HG02763 (cell line): ENCODE measurements around the gene MEGF6.

Experiments
- ATAC-seq: cut with Tn5 transposase; IDR thresholded peaks from one replicate; pipeline ENCODE4 v1.9.1; 2021; ENCODE audit warnings: mild to moderate bottlenecking, moderate library complexity; ENCODE audit not compliant: unreplicated experiment

The MEGF6 gene

DNA sequence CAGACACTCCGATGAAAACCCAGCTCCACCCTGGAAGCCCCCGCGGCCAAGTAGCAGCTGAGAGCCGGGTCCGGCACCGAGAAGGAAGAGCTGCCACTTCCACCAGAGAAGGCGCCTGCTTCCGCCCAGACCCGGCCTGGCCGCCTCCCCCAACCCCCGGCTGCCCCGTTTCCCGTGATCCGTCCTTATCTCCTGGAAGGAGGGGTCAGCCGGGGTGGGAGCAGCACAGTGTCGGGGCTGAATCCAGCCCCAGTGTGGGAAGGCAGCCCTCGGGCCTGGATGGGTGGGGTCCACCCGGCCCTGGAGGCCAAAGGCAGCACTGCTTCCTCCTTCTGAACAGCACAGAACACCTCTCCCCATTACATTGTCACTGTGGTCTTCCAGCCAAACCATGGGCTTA, 69.4 kb downstream of the MEGF6 start:
- no peak for ATAC-seq

DNA sequence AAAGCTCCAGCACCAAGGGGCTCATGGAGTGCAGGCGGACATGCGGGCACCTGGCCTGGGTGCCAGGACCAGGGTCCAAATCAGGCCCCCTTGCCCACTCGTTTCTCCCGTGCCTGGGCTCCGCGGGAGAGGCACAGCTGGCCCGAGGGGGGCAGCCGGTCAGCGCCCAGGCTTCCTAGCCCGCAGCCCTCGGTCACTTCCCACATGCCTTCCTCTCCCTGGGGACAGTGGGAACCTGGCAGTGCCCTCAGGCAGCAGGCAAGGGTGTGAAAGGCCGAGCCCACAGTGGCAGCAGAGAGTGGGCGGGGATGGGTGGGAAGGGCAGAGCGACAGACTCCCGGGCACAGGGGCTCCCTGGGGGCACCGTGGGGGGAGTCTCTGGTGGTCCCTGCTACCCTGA, 69.8 kb downstream of the MEGF6 start:
- no peak for ATAC-seq

DNA sequence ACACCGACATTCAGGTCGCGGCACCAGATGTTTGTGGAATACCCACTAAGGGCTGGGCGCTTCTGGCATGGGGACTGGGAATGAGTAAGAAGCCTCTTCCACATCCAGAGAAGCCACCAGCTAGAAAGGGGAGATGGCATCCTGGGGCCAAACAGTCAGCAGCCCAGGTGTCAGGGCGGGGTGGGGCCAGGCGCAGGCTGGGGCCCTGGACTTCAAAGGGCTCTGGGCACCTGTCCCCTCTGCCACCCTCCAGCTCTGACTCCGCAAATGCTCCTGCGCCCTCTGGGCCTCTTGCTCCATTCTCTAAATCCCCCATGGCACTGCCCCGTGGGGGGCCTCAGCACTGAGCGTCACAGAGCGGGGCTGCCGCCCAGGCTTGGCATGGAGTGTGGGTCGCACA, 70.4 kb downstream of the MEGF6 start:
- no peak for ATAC-seq

DNA sequence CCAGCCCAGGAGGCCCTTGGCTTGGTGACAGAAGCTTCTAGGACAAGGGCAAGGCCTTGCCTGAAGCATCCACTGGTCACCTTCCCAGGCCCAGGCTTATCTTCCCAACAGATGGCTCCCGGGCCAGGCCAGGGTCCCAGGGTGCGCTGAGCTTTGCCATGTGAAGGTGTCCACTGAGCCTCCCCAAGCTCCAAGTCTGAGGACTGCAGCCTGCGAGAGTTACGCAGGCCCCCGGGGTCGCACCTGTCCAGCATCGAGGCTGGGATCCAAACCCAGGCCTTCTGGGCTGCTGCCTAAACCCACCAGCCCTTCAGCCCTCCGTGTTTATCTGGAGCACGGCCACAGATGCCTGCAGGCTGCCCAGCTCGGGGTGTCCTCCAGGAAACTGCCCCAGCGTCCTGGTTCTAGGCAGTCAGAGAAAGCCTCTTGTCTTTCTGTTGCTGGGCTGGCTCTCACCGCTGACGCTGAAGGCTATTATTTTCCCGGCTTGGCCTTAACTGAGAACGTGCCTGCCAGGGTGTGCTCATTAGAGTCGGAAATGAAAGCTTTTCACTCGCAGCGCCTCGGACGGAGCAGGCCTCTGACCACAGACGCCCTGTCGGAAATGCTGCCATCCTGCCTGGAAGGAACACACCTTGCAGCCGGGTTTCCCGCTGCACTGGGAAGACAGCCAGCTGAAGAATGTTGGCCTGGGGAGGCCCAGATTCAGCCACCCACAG, 71.4 kb downstream of the MEGF6 start:
- ATAC-seq: no peak

DNA sequence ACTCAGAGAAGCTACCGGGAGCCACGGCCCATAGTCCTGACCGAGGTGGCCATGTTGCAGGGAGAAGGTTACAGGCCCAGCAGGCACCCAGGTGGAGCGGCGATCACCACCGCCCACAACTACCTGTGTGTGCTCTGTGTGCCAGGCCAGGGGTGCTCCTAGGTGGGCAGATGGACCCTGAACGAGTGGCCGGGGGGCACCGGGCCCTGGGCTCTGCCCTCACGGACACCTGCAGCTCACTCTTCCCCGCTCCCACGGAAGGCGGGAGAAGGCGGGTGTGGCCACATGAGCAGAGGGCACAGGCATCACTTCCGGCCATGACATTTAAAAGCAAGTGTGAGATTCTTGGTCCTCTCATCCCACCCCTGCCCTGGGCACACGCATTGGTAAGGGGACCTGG, 73.9 kb downstream of the MEGF6 start:
- no peak for ATAC-seq

DNA sequence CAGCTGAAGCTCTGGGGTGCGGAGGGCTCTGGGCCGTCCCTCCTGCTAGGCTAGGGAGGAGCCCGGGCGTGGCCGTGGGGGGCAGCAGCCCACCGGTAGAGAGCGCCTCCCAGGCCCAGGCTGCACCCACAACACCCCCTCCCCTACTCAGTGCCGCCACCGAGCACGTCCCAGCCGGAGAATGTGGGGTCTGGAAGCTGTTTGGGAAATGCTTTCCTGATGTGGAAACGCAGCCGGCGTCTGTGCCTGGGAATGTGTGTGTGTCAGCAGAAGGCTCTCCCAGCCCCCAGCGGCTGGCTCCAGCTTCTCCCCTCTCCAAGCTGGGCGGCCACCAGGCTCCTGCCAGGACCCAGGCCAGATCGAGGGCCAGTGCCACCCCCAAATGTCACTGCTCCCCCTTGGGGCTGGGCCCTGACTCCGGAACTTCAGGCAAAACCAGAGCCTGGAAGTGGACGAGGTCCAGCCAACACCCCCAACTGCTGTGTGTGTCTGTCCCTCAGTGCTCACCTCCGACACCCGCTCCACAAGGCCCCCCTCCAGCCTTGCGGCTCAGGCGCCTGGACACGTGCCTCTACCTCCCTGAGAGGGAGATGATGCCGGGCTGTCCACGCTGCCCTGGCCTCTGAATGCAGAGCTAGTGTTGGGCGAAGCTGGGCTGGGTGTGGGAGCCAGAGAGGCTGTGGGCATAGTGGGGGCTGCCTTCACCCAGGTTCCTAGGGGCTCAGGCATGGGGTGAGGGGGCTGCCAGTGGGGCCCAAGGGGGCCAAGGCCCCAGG, 74.7 kb downstream of the MEGF6 start:
- no peak for ATAC-seq

DNA sequence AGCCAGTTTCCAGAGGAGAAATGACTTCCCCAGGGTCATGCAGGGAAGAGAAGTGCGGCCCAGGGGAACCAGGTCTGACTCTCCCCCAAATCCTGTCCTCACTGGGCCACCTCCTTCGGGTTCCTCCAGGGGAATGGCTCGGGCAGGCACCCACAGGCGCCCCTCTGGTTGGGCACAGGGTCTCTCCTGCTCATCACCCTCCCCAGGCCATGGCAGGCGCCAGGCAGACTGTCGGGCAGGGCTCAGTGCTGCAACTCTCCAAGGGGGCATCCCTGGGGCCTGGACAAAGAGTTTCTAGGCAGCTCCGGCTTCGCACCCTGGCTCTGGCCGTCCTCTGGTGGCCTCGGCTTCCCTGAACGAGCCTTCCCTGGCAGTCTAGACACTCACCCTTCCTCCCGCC, 75.6 kb downstream of the MEGF6 start:
- ATAC-seq: no peak

DNA sequence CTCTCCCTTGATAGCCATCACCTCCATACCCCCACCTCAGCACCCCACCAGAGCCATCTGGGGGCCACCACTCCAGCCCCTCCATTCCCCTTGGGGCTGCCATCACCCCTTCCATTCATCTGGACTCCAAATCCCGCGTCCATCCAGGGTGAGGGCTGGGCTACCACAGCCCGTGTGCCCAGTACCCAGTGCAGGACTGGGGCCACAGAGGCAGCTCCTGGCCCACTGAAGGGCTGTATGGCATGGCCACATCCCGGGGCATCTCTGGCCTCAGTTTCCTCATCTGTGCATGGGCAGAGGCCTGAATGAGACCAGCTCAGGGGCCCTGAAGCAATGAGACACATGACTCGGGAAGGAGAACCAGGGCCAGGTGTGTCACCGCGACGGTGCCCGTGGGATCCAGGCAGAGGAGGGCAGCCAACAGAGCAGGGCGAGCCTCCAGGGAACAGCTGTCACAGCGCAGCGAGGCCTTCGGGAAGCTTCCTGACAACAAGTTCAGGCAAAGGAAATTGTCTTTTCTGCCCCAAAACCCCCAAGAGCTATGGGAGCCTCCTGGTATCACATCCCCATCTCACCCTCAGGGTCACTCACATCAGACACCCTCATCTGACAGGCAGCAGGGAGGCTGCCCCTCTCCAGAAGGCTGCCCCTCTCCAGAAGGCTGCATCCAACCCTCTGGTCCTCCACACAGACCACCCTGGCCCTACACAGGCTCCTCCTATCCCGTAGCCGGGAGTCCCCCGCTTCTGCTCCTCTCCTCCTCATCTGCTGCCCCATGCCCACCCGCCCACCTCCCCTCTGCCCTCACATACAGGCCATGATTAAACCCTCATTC, 76.3 kb downstream of the MEGF6 start:
- ATAC-seq: no peak

DNA sequence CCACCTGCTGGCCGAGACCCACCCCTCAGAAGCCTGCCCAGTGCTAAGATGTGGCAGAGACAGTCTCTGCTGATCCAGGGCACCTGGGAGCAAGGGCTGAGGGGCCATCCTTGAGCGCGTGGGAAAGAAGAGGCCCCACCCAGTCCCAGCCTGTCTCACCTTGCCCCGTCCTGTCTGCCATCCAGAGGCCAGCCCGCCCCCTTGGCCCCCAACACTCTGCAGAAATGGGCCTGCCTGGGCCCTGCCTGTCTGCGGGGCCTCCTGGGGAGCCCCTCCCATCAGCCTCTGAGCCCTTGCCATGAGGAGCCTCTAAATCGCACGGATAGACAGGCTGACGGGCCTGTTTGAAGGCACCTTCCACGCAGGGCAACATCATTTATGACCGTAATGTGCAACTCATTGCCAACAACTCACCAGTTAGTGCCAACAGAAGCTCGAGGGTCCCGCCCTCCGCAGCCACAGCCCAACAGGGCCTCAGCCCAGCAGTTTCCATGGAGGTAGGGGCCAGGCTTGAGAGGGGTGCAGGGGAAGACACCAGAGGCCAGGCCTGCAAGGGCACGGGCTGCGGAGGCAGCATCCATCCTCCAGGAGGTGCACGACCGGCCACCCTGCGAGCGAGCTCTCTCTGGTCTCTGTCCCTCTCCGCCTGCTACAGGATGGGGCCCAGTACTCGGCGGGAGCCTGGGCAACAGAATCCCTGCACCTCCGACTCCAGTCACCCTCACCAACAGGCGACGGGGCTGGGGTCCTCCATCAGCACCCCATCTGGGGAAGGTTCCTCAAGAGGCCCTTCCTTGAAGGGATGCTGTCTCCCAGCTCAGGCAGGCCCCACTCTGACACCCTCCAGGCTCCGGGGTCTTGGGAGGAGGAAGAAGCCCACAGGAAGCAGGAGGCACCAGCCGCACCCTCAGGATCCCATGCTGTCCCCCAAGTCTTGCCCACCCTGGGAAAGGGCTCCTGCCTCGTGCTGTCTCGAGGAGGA, 78.0 kb downstream of the MEGF6 start:
- ATAC-seq: no peak

DNA sequence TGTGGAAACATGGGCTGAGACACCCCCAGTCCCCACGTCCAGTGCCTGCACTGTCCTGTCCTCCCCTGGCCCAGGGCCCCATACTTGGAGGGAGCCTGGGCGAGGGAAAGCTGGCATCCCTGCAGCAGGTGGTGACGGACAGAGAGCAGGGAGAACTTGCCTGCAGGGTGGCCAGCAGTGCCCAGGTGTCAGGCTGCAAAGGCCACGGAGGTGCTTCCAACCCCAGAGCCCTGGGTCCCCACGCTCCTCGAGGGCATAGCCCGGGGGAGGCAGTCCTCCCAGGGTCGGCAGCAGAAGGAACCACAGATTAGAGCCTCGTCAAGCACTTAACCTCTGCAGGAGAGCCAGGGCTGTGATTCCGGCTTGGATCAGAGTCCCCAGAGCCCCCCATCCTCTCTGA, 79.4 kb downstream of the MEGF6 start:
- no peak for ATAC-seq

DNA sequence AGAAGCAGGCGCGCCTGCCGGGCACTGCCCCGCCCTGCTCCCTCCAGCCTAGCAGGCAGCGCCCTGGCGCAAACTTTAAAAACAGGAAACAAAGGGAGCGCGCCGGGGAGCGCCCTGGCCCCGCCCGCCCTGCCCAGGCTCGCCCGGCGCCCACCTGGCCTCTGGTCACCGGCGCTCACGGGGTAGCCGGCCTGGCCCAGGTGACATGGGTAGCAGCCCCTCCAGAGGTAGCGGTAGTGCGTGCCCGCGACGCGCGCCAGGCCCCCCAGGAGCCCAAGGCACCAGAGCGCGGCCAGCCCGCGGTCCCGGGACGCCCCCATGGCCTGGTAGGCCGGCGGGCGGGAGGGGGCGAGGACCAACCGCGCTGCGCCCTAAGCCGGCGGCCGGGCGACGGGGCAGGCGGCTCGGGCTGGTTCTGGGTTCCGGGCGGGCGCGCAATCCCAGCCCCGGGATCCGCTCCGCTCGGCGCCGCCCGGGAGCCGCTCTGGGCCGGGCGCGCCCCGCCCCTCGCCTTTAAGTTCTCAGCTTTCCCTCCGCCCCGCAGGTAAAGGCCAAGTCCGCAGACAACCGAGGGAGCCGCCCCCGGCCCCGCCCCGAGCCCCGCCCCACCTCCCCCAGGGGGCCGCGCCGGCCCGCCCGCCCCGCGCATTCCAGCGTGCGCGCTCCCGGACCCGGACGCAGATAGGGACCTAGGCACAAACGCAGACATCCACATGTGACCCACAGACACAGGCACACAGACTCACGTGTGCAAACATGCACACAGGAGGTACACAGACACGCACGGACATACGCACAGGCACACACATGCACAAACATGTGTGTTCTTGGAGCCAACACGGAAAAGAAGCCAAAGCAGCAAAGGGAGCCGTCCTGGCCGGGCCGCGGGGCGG, 80.1 kb downstream of the MEGF6 start:
- no peak for ATAC-seq

DNA sequence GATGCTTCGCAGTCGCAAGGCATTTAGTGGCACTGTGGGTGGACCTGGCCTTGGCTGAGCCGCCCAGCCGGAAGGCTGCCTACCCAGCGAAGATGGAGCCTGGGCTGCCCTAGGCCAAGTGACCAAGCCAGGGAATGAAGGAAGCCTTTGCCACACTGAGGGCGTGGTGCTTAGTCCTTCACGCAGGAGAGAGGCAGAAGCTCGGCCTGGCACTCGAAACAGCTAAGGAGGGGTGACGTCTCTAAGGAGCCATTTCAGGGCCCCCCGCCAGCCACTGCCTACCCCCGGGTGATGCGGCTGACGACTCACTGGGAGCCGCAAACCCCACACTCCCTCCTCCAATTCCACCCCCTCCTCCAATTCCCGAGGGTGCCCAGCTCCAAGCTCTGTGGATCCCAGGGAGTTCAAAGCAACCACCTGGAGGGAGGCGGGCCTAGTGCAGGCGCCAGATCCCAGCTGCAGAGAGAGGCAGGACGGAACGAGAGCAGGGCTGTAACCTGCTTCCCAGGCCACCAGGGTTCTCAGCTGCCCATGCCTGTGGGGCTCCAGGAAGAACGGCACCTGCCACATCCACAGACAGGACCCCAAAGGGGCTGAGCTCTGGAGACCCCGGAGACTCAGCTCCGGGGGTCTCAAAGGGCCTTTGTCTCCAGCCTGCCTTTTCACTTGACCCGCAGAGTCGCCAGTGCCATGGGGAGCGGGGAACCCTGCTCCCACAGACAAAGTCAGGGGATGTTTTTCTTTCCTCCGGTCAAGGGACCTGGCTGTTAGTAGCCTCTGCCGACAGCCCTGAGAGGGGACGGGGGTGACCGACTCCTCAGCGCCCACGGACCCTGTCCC, 81.0 kb downstream of the MEGF6 start:
- no peak for ATAC-seq

DNA sequence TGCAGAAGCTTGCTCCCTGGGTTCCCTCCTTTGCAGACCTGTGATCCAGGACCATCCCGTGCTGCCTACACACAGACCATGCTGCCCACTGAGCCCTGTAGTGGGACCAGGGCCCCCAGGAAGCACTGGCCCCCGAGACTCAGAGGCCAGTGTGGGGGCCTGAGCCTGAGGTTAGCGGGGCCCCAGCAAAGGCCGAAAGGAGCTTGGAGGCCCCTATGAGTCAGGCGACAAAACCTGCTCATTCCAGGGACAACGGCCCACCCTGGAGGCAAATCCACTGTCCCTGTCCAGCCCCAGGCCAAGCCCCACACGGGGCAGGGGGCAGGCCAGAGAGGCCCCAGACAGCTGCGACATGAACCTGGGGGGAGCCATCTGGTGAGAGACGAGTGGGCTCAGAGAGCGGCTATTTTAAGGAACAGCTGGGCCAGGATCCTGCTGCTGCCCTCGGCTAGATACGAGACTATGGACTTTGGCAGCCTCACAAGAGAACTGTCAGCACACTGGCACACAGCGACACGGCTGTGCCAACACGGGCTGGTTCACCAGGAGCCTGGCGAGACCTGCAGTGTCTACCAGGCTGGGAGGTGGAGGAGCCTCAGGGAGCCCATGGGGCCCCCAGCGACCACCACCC, 82.1 kb downstream of the MEGF6 start:
- ATAC-seq: no peak

DNA sequence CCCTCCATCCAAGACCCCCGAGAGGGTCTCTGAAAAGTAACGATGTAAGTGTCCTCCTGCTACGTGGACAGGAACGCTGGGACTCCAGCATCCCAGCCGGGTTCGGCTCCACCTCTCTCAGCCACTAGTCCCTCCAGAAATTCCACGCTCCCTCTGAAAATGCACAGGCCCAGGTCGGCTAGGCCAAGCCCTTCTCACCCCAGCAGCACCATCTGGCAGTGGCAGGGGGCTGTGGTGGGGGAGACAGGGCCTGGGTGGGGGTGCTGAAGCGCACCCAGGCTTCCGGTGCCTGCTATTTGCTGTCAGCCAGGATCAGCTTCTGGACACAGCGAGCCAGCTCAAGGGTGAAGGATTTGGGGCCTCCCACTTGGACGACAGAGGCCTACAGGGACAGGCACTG, 83.5 kb downstream of the MEGF6 start:
- ATAC-seq: no peak

DNA sequence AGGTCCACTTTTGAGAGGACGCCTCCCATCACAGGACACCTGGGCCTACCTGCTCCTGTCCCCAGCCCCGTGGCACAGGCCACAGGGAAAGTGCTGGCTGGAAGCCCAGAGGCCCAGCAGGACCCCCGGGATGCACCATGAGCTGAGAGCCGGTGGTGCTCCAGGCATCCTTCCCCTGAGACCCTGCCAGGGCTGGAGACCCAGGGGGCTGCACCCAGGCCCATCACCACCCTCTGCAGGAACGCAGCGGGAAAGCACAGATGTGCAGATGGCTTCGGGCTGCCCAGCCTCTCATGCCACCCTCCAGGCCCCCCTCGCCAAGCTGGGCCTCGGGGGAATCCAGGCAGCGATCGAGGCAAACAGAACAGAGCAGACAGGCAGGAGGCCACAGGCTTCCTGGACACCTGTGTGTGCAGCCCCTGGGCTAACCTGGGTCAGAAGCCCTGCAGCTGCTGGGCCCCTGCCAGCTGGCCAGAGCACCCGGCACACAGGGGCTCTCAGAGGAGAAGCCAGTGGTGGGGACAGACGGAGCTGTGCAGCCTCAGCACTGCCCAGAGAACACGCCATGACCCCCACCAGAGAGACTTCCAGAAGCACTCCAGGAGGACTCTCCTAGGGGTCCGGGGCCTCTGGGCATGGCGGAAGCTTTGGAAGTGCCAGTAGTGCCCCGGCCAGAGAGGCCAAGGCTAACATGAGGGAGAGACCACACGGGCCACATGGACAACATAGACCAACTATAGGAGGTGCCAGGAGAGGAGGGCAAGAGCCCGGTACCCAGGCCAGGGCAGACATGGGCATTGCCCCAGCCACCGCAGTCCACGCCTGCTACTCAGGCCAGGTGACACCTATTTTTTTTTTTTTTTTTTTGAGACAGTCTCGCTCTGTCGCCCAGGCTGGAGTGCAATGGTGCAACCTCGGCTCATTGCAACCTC, 85.5 kb downstream of the MEGF6 start:
- ATAC-seq: no peak

DNA sequence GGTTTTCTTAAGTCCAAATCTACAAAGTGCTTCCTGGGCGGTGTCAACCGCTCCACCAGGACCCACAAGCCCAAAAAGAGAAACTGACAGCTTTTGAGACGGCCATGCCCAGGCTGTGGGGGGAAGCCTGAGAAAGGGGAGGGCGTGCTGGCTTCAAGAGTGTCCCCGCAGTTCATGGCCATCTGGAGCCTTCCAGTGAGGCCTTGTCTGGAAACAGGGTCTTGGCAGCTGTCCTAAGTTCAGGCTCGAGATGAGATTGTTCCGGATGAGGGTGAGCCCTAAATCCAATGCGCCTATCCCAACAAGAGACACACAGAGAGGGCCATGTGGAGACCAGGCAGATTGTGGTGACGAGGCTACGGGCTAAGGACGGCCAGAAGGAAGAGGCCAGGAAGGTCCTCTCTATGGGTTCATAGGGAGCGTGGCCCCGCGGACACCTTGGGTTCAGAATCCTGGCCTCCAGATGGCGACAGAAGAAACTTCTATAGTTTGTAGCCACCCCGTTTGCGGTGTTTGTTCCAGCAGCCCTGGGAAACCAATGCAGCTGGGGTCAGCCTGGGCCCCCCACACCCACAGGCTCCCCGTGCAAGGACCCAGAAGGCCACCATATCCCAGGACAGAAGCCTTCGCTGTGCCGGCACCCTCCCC, 86.6 kb downstream of the MEGF6 start:
- no peak for ATAC-seq

DNA sequence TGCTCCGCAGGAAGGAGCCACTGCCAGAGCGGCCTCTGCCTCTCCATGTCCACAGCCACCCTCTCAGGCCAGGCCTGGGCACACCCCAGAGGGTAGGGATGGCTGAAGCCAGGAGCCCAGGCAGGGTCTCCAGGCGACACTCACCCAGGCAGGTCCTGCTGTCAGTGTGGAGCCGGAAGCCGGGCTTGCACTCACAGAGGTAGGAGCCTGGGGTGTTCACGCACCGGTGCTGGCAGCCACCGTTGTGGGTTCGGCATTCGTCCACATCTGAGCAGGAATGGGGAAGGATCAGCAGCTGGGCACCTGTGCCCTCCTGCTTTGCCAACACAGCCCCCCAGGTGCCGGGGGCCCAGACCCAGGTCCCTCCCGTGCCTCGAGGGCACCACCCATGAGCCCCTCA, 87.3 kb downstream of the MEGF6 start:
- no peak for ATAC-seq
